D341Med (cell line): ENCODE measurements around the gene COX7B2.

Experiments
- DNase-seq: peaks from one replicate; pipeline ENCODE4 v3.0.0; 2012; ENCODE audit warnings: low spot score

The COX7B2 gene

DNA sequence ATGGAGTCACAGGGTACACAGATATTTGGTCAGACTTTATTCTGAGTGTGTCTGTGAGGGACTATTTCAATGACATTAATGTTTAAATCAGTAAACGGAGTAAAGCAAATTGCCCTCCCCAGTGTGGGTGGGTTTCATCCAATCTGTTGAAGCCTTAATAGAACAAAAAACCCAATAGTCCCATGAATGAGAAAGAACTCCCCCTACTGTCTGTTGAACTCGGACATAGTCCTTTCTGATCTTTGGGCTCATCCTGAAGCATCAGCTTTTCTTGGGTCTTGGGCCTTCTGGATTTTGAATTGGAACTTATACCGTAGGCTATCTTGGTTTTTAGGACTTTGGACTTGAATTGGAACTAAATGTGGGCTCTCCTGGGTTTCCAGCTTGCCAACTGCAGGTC lies 193.6 kb downstream of the COX7B2 start:
- DNase-seq, result no peak

DNA sequence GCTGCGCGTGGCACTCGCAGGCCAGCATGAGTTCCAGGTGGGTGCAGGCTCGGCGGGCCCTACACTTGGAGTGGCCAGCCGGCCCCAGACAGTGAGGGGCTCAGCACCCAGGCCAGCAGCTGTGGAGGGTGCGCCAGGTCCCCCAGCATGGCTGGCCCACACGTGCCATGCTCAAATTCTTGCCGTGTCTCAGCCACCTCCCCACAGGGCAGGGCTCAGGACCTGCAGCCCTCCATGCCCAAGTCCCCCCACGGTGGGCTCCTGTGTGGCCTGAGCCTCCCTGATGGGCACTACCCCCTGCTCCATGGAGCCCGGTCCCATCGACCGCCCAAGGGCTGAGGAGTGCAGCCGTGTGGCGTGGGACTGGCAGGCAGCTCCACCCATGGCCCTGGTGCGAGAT lies 210.2 kb downstream of the COX7B2 start:
- DNase-seq, result no peak
